Stimulated activated CD8-positive, alpha-beta memory T cell treated with anti-CD3 and anti-CD28 coated beads, Interleukin-4, amount 100 ng/mL, for 1 hour (primary cell): ENCODE data around the gene ORAI1.
A peak's percentile ranks its signal among the peaks of the same experiment; 100 is the strongest.
"Not testable (repeated sequence)": the region's sequence is repeated elsewhere in the genome, so short reads cannot be mapped to it uniquely, and the experiment has no call there.

ENCODE experiments used
- DNase-seq, 2 donors: peaks; one replicate each; pipeline ENCODE4 v3.0.0-alpha.2; 2020; ENCODE audit warnings: low read depth in 2 of 2, low spot score in 1 of 2

The ORAI1 gene

GRCh38 chr12:121648458-121649028, 22.2 kb downstream of the ORAI1 start:
- DNase-seq, result no peak

GRCh38 chr12:121649322-121649721, 23.0 kb downstream of the ORAI1 start:
- DNase-seq, result no peak

- no peak for DNase-seq
Measured at GRCh38 chr12:121649819-121650353, 23.6 kb downstream of the ORAI1 start.

- no peak for DNase-seq
Measured at GRCh38 chr12:121651320-121651719, 25.0 kb downstream of the ORAI1 start.

GRCh38 chr12:121652767-121653497, 26.6 kb downstream of the ORAI1 start:
- no peak for DNase-seq

GRCh38 chr12:121653999-121654398, 27.7 kb downstream of the ORAI1 start:
- DNase-seq, result no peak

- no peak for DNase-seq
Measured at GRCh38 chr12:121656122-121656521, 29.8 kb downstream of the ORAI1 start.

- no peak for DNase-seq
Measured at GRCh38 chr12:121657305-121658008, 31.1 kb downstream of the ORAI1 start.

DNA sequence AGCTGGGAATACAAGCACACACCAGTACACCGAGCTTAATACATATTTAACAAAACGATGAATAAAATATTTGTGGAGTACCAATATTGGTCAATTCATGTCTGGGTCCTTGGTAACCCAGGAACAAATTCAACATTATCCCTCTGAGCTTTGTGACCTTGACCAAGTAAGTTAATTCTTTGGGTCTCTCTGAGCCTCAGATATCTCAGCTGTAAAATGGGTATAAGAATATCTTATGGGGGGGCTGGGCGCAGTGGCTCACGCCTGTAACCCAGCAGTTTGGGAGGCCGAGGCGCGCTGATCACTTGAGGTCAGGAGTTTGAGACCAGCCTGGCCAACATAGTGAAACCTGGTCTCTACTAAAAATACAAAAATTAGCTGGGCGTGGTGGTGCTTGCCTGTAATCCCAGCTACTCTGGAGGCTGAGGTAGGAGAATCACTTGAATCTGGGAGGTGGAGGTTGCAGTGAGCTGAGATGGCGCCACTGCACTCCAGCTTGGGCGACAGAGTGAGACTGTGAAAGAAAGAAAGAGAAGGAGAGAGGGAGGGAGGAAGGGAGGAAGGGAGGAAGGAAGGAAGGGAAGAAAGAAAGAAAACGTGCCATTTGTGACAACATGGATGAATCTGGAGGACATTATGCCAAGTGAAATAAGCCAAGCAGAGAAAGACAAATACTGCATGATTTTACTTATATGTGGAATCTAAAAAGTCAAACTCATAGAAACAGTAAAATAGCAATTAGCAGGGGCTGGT, 35.2 kb downstream of the ORAI1 start:
- not testable (repeated sequence) for DNase-seq

DNA sequence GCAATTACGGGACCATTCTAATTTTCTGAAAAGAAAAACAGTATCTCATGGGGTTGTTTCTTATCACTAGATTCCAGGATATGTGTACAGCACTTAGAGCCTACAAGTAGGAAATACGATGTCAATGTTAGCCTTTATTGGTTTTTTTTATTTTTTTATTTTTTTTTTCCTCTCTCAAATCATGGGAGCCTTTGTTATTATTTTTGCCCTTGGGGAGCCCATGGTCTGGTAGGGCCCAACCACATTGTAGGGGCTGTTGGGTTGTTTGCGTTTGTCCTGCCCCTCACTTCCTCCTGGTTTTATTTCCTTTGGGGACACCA, 37.2 kb downstream of the ORAI1 start:
- no peak for DNase-seq

GRCh38 chr12:121666829-121667228, 40.5 kb downstream of the ORAI1 start:
- not testable (repeated sequence) for DNase-seq

GRCh38 chr12:121668750-121669520, 42.6 kb downstream of the ORAI1 start:
- peak in 1 of 2 donors; percentile 37 for DNase-seq

- DNase-seq, result no peak
Measured at GRCh38 chr12:121669521-121669900, 43.2 kb downstream of the ORAI1 start, which contains the start of gene MORN3. TSS of gene MORN3 (minus strand) at chr12:121669654. CDS start at chr12:121669483, 171 bp downstream.

- DNase-seq, result no peak
Measured at GRCh38 chr12:121673013-121673511, 46.7 kb downstream of the ORAI1 start.

DNA sequence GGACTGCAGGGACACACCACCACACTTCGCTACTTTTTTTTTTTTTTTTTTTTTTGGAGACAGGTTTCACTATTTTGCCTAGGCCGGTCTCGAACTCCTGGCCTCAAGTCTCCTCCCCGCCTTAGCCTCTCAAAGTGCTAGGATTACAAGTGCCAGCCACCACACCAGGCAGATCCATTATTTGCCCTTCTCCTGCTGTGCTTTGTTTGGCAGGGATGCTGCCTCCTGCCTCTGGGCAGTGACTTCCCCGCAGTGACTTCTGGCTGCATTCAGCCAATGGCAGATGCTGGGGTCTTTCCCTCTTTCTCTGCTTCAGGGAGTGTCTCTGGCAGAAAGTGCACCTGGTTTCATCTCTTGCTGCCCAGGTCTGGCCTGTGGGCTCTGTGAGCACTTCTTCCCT, 49.9 kb downstream of the ORAI1 start:
- no peak for DNase-seq

DNA sequence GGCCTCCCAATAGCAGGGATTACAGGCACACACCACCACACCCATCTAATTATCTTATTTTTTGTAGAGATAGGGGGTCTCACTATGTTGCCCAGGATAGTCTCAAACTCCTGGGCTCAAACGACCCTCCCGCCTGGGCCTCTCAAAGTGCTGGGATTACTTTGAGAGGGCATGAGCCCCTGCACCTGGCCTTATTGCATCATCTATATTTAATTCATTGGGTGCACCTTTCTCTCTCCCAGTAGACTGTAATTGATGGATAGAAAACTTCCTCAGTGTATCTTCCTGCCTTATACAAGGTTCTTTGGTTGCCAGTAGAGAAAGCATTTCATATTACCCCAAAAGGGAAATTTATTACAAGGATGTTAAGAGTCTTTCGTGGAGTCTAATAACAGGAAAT, 52.0 kb downstream of the ORAI1 start:
- no peak for DNase-seq

DNA sequence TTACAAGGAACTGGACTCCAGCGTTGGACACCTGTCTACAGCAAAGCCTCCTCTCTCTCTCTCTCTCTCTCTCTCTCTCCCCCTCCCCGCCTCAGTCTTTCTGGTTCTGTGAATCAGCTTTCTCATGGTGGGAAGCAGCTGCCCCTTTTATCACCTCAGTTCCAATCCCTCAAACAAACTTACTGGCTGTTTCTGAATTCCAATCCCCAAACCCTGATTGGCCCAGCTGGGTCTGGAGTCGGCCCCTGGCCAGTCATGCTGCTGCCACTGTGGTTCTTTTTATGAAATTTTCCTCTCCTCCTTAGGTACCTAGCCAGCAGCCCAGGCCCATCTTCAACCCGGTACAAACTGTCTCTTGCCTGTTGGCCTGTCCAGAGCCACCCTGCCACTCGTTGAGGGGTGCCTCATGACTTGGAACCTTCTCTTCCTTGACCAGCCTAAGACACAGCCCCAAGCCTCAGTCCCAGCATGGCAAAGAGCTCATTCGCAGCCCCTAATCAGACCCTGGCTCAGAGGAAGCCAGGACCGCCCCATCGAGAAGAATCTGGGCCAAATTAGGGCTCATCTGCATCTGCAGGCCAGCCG, 52.5 kb downstream of the ORAI1 start:
- DNase-seq, result no peak

DNA sequence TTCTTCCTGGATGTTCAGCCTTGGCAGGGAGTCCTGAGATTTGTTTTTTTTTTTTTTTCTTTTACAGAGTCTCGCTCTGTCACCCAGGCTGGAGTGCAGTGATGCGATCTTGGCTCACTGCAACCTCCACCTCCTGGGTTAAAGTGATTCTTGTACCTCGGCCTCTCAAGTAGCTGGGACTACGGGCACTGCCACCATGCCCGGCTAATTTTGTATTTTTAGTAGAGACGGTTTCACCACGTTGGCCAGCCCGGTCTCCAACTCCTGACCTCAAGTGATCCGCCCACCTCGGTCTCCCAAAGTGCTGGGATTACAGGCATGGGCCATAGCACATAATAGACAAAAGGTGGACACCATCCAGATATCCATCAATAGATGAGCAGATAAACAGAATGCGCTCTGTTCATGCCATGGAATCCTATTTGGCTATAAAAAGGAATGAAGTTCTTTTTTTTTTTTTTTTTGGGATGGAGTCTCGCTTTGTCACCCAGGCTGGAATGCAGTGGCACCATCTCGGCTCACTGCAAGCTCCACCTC, 53.4 kb downstream of the ORAI1 start:
- not testable (repeated sequence) for DNase-seq

DNA sequence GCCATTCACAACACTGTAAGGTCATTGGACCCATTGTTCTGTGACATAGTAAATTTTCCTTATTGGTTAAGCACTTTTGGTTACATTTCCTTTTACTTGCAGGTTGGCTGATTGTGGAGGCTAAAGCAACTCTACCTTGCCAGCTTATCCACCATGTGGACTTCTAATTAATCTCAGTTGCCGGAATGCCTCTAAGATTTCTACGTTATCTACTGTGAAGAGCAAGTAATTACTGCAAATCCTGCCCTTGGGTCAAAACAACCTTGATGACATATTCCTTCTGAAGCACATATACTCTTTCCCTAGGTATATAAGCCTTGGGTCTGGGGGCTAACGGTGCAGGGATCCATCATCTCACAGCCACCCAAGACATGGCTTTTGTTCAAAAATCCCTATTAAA, 62.6 kb downstream of the ORAI1 start:
- DNase-seq, result no peak

- no peak for DNase-seq
Measured at GRCh38 chr12:121689430-121689829, 63.1 kb downstream of the ORAI1 start.
